ENCODE measurements around the gene GSTA1.
"Not testable (repeated sequence)": the region's sequence is repeated elsewhere in the genome, so short reads cannot be mapped to it uniquely, and the experiment has no call there.

GSTA1 gene

DNA sequence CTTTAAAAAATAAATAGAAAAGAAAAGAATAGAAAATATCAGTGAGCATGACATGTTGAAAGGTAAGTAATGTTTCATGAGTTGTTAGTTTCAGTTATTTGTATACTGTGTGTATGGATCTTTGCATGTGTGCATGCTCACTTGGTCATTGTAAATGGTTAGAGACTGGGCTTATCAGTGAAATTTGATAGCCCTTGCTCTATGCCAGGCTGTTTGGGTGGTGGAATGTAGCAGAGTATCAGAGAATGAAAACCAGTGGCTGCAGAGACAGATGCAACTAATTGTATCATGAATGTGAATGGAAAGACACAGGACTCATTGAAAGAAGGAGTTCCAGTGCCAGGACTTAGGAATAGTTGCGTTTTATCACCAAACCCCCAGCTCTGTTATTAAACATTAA, 44.5 kb downstream of the GSTA1 start:
- DNase-seq = no peak

- peak in 1 of 58 donors; percentile 3 for DNase-seq
These were observed 45.8 kb downstream of the GSTA1 start for GRCh38 chr6:52757651-52758338.

GRCh38 chr6:52754443-52754842, 49.2 kb downstream of the GSTA1 start:
- no peak for DNase-seq

DNA sequence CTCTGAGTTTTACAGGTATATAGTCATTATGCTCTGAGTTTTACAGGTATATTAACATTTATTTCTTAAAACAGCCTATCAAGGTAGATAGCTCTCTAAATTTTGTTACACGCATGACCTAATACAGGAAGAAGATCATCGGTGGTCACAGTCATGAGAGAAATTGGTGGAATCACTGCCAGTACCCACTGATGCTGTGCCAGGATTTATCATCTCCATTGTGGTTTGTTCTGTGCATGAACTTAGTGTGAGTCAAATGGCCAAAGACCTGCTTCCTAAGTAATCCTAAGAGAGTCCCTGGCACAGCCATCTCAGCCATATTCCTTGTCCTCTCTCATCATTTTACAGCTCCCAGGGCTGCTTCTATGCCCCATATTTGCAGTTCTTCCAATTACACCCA, 50.5 kb downstream of the GSTA1 start:
- DNase-seq = not testable (repeated sequence)

- DNase-seq = no peak
These were observed 51.3 kb downstream of the GSTA1 start for GRCh38 chr6:52752310-52752709.

DNA sequence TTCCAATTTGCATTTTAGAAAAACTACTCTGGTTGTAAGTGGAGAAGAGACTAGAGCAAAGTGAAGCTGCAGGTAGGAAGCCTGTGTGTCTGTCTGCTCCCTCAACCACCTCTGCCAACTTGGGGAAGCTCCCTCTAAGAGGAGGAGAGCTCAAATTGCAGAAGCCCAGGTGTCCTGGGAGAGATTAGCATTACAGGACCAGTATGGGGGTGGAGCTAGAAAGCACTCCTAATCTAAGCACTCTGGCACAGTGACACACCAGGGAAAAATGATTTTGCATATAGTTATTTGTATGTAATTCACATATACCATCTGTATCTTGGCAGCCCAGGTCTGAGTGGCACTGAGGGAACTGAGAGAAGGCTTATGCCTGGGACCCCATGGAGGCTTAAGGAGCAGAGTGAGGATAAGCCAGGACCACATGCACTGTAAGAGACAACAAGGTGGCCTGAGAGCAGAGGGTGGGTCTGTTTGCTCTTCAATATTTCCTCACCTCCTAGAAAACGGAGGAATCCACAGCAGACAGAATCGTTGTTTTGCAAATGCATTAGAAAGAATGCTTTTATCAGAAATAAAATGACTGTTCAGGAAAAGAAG, 54.0 kb downstream of the GSTA1 start:
- DNase-seq = no peak

DNA sequence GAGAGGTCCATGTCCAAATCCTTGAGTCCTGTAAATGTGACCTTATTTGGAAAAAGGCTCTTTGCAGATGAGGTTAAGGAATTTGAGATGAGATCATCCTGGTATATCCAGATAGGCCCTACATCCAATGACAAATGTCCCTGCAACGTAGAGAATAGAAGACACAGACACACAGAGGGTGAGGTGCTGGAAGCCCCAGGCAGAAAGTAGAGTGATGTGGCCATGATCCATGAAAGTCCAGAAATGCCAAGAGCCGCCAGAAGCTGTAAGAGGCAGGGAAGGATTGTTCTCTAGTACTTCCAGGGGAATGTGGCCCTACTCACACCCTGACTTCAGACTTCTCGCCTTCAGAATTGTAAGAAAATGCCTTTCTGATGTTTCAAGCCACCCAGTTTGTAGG, 56.3 kb downstream of the GSTA1 start:
- not testable (repeated sequence) for DNase-seq

DNA sequence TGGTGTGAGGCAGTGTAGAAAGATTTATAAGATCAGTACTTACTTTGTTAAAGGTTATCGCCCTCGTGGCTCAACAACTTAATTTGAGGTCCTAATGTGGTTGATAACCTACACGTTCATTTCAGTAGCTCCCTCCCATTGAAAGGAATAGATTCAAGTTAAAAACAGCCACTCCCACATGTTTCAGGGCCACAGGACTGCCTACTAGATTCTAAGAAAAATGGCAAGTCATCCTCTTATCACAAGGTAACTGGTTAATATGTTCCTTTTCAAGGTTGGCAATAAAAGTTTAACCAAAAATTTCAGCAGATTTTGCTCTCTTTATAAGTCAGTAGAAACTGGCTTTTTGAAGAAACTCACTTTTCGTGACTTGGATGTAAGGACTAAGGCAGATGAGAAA, 57.4 kb downstream of the GSTA1 start:
- no peak for DNase-seq

DNA sequence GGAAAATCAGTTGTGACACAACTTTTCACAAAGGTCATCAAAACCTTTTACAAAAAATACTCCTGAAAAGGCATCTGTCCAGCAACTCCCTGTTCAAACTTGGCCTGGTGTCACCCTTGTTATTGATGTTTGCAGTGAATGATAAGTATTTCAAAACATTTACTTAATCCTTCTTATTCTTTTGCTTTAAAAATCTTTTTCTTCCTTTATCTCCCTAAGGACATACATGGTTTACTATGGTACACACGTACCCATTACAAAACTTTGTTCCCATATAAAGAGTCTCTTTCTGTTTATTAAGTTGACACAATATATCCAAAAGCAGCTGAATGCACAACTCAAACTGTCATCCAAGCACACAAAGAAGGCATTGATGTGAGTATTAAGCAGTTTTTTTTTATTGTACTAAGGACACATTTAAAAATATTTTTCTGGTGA, 57.8 kb downstream of the GSTA1 start:
- no peak for DNase-seq

DNA sequence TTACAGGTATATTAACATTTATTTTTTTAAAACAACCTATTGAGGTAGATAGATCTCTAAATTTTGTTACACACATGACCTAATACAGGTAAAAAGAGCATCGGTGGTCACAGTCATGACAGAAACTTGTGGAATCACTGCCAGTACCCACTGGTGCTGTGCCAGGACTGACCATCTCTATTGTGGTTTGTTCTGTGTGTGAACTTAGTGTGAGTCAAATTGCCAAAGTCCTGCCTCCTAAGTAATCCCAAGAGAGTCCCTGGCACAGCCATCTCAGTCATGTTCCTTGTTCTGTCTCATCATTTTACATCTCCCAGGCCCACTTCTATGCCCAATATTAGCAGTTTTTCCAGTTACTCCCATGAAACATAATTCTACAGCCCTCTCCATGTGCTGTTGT, 61.7 kb downstream of the GSTA1 start:
- DNase-seq = no peak

All from anterior cingulate cortex (tissue), 58 donors.